ENCODE data around the gene ERO1A.

DNA sequence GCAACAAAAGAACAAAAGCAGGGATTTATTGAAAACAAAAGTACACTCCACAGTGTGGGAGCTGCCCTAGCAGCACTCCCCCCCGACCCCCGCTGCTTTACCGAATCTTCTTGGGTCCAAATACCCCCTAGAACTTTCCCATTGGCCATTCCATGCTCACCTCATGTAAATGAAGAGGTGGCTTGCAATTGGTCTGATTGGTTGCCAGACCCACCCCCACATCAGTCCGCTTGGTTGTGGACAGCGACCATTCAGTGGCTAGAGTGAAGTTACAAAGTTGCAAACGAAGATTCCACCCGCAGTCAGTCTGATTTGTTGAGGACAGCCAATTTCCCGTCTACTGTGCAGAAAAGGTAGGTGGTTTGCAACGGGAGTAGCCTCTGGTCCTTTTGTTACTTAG is 38.5 kb upstream of the ERO1A start:
- TF ChIP-seq, protein P1, sequence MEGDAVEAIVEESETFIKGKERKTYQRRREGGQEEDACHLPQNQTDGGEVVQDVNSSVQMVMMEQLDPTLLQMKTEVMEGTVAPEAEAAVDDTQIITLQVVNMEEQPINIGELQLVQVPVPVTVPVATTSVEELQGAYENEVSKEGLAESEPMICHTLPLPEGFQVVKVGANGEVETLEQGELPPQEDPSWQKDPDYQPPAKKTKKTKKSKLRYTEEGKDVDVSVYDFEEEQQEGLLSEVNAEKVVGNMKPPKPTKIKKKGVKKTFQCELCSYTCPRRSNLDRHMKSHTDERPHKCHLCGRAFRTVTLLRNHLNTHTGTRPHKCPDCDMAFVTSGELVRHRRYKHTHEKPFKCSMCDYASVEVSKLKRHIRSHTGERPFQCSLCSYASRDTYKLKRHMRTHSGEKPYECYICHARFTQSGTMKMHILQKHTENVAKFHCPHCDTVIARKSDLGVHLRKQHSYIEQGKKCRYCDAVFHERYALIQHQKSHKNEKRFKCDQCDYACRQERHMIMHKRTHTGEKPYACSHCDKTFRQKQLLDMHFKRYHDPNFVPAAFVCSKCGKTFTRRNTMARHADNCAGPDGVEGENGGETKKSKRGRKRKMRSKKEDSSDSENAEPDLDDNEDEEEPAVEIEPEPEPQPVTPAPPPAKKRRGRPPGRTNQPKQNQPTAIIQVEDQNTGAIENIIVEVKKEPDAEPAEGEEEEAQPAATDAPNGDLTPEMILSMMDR (conservative IDR thresholded peaks at IDR 0.05) = no peak
- TF ChIP-seq EZH2 (IDR thresholded peaks at IDR 0.05; ENCODE audit: low read depth) = no peak
